ENCODE results near the gene CNIH3. TPM values are rescaled to one million over a fixed set of nuclear protein-coding genes. Genes with fewer than 3 reads are reported as not detected.

The CNIH3 gene
- total RNA-seq, 2 donors from 2014 or later = 7.9 to 15.3 TPM

- DNase-seq = no peak
- Histone ChIP-seq H3K4me3 (no peak overlapping the region), H3K27ac (no peak overlapping the region), H3K9me3 (no peaks in the 10 kb centered on the region), H3K36me3 (replicated peaks in 1 of 2; ENCODE audit: insufficient read depth in 1 of 2, low read depth in 2 of 2) (no peaks in the 10 kb centered on the region), H3K27me3 (no peaks in the 10 kb centered on the region), H3K4me1 (no peaks in the 10 kb centered on the region)
- intact Hi-C loops (cut with DNase I) = no loop called here
- WGBS, 2 donors = 80 to 94% methylated on average over 7 of the region's 7 CpGs
- no peak for TF ChIP-seq CTCF (IDR thresholded peaks at IDR 0.05)
- no peak for TF ChIP-seq POLR2A (IDR thresholded peaks at IDR 0.05)
- ATAC-seq = no peak
These were observed 87.6 kb downstream of the CNIH3 start for GRCh38 chr1:224703702-224704101.

DNA sequence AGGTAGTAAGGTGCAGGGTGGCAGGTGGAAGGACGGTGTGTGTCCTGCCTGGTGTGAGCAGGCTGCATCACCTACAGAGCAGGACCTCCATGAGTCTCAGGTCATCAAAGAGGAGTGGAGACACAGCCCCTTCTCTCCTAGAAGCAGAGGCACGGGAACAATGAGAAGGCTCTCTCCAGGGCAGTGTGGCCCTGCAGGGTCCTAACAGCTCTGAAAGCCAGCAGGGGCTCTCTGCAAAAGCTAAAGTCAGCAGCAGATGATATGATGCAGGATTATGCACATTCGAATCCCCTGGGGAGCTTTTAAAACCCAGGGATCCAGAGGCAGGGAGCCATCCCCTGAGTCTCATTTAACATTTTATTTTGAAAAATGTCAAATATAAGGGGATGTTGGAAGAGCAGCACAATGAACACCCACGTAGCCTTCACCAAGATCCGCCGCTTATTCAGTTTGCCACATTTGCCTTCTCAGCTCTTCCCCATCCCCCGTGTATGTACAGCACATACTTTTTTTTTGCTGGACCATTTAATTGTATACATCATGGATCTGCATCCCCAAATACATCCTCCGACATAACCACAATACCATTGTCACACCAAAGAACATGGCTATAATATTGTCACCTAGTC is 88.1 kb downstream of the CNIH3 start:
- no peaks in the 10 kb centered on the region for H3K36me3 ChIP-seq (replicated peaks in 1 of 2; ENCODE audit: insufficient read depth in 1 of 2, low read depth in 2 of 2)
- intact Hi-C loops (cut with DNase I) = no loop called here
- DNase-seq (no peak), ATAC-seq (no peak)
- H3K27ac ChIP-seq = no peak overlapping the region
- H3K27me3 ChIP-seq = no peaks in the 10 kb centered on the region
- no peak overlapping the region for H3K4me3 ChIP-seq
- TF ChIP-seq CTCF (IDR thresholded peaks at IDR 0.05) (no peak), POLR2A (IDR thresholded peaks at IDR 0.05) (no peak)
- WGBS, 2 donors = 88 to 92% methylated on average over 8 of the region's 8 CpGs
- no peaks in the 10 kb centered on the region for H3K4me1 ChIP-seq
- H3K9me3 ChIP-seq = no peaks in the 10 kb centered on the region

GRCh38 chr1:224705578-224705977 is 89.5 kb downstream of the CNIH3 start:
- no peak overlapping the region for H3K27ac ChIP-seq
- H3K27me3 ChIP-seq = no peaks in the 10 kb centered on the region
- no peaks in the 10 kb centered on the region for H3K36me3 ChIP-seq (replicated peaks in 1 of 2; ENCODE audit: insufficient read depth in 1 of 2, low read depth in 2 of 2)
- DNase-seq (no peak), ATAC-seq (no peak)
- TF ChIP-seq CTCF (IDR thresholded peaks at IDR 0.05) = no peak
- TF ChIP-seq POLR2A (IDR thresholded peaks at IDR 0.05) = no peak
- no peaks in the 10 kb centered on the region for H3K9me3 ChIP-seq
- intact Hi-C loops (cut with DNase I) = no loop called here
- 46 to 85% methylated on average over 2 to 3 of the region's 3 CpGs for WGBS, 2 donors
- no peak overlapping the region for H3K4me3 ChIP-seq
- H3K4me1 ChIP-seq = no peaks in the 10 kb centered on the region

DNA sequence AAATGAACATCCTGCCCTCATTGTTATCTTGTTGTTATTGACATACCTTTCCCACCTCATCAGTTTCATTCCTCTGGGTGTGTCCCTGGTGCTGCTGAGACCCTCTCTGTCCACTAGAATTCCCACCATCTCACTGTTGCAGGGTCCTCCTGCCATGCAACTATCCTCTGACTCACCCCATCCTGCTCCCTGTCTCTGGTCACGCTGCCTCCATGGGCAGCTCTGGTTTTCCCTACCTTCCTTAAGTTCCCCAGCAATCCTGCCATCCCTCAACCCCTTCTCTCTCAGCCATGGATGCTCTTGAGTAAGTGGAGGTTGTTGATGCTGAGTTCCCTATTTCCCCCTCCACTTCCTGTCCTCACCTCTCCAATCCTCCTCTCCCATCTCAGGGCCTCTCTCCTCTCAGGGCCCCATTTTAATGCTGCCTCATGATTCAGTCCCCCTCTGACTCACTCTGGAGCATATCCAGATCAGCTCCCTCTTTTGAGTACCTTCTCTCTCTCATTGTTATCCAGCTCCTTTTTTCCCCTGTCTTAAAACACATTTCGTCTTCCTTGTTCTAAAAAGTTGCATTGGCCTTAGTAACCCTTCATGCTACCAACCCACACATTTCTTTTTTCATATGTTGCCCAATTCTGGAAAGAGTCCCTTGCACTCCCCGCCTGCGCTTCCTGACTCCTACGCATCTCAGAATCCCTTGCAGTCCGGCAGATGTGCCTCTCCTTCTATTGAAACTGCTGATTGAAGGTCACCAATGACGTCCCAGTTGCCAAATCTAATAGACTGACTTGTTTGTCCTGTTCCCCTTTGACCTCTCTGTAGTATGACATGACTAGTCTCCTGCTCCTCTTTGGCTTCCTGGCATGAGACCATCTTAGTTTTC is 92.0 kb downstream of the CNIH3 start:
- ATAC-seq (no peak), DNase-seq (no peak)
- H3K36me3 ChIP-seq (replicated peaks in 1 of 2; ENCODE audit: insufficient read depth in 1 of 2, low read depth in 2 of 2) = no peaks in the 10 kb centered on the region
- H3K9me3 ChIP-seq = no peaks in the 10 kb centered on the region
- H3K4me3 ChIP-seq = no peak overlapping the region
- H3K4me1 ChIP-seq = peaks cover 4% of the 10 kb centered on the region
- TF ChIP-seq POLR2A (IDR thresholded peaks at IDR 0.05) (no peak), CTCF (IDR thresholded peaks at IDR 0.05) (no peak)
- intact Hi-C loops (cut with DNase I) = no loop called here
- H3K27ac ChIP-seq = no peak overlapping the region
- no peaks in the 10 kb centered on the region for H3K27me3 ChIP-seq
- 70 to 74% methylated on average over 7 of the region's 7 CpGs for WGBS, 2 donors
